ENCODE data around the gene PSAP.

Gene PSAP

DNA sequence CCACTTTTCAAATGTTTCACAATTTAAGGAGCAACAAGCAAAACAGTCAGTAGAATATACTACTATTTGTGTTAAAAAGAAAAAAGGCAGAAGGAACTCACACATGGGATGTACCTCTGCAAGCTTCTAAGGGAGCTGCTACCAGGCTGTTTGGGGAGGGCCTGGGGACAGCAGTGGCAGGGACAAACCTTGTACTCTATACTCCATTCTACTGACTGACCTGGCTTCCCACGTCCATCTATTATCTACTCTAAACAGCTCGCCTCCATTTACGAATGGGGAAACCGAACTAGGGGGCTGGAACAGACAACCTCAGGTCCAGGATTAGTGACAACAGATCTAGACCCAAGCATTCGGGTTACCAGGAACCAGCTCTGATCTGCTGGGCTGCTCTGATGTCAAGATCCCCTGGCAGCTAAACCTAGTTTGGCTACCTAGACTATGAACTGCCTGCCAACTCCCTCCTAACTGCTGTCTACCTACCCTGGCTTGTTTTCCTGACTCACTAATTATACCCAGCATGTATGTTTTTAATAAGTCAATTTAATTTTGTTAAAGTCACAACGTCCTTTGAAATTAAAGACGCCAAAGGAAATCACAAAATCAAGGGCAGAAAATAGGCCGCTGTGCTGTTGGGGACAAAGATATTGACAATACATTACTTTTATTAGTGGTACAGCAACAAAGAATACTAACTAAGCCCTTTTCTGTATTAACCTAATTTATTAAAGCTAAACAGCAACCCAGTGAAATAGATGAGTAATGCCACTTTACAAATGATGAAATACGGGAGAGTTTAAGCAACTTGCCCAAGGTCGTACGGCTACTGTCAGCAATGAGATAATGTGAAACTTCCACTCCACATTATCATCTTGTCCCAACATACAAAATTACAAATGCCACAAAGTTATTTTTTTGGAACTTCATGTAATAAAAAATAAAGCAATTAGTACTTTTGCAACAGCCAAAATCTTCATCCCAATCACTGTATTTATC lies 5.3 kb downstream of the PSAP start:
- Histone ChIP-seq H3K9me3 (ENCODE audit: insufficient read depth, low read length) (no peaks in the 10 kb centered on the region), H3K27me3 (ENCODE audit: low read length) (no peaks in the 10 kb centered on the region), H3K9ac (ENCODE audit: low read length) (no peak overlapping the region), H3K27ac (ENCODE audit: low read depth, low read length) (no peak overlapping the region), H3K4me3 (ENCODE audit: insufficient read depth, low read length, poor library complexity, severe bottlenecking) (no peak overlapping the region), H3K4me2 (ENCODE audit: low read depth, low read length, poor library complexity, severe bottlenecking) (no peak overlapping the region), H2AFZ (ENCODE audit: low read depth, low read length, severe bottlenecking) (no peak overlapping the region), H3K79me2 (ENCODE audit: insufficient read depth, low read length) (peaks cover 30% of the 10 kb centered on the region), H3K9me2 (replicated peaks; ENCODE audit: insufficient read depth, low read length) (no peaks in the 10 kb centered on the region), H4K20me1 (ENCODE audit: low read depth, low read length) (peaks cover 23% of the 10 kb centered on the region), H3F3A (ENCODE audit: insufficient read depth) (no peaks in the 10 kb centered on the region), H3K36me3 (ENCODE audit: low read length) (no peaks in the 10 kb centered on the region)
- no peak for TF ChIP-seq EZH2phosphoT487 (conservative IDR thresholded peaks at IDR 0.05; ENCODE audit: low read length)
- TF ChIP-seq, protein P1, sequence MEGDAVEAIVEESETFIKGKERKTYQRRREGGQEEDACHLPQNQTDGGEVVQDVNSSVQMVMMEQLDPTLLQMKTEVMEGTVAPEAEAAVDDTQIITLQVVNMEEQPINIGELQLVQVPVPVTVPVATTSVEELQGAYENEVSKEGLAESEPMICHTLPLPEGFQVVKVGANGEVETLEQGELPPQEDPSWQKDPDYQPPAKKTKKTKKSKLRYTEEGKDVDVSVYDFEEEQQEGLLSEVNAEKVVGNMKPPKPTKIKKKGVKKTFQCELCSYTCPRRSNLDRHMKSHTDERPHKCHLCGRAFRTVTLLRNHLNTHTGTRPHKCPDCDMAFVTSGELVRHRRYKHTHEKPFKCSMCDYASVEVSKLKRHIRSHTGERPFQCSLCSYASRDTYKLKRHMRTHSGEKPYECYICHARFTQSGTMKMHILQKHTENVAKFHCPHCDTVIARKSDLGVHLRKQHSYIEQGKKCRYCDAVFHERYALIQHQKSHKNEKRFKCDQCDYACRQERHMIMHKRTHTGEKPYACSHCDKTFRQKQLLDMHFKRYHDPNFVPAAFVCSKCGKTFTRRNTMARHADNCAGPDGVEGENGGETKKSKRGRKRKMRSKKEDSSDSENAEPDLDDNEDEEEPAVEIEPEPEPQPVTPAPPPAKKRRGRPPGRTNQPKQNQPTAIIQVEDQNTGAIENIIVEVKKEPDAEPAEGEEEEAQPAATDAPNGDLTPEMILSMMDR (IDR thresholded peaks at IDR 0.05; ENCODE audit: insufficient read depth, low read length, poor library complexity, severe bottlenecking): no peak

DNA sequence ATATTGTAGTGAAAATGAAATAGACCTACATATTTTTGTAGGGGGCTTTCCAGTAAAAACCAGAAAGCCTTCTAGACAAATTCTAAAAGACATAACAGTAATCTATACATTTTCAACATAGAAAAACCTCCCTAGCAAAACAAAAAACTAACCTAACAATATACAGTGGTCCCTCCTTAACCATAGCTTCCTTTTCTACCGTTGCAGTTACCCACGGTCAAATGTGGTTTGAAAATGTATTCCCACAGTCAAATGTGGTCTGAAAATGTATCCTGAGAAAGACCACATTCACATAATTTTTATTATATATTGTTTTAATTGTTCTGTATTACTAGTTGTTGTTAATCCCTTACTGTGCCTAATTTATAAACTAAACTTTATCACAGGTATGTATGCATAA lies 6.4 kb downstream of the PSAP start:
- no peak overlapping the region for H3K9ac ChIP-seq (ENCODE audit: low read length)
- no peak overlapping the region for H3K27ac ChIP-seq (ENCODE audit: low read depth, low read length)
- H2AFZ ChIP-seq (ENCODE audit: low read depth, low read length, severe bottlenecking): no peak overlapping the region
- H3K36me3 ChIP-seq (ENCODE audit: low read length): no peaks in the 10 kb centered on the region
- peaks cover 23% of the 10 kb centered on the region for H4K20me1 ChIP-seq (ENCODE audit: low read depth, low read length)
- H3F3A ChIP-seq (ENCODE audit: insufficient read depth): no peaks in the 10 kb centered on the region
- no peak overlapping the region for H3K4me2 ChIP-seq (ENCODE audit: low read depth, low read length, poor library complexity, severe bottlenecking)
- H3K9me2 ChIP-seq (replicated peaks; ENCODE audit: insufficient read depth, low read length): no peaks in the 10 kb centered on the region
- H3K79me2 ChIP-seq (ENCODE audit: insufficient read depth, low read length): peaks cover 21% of the 10 kb centered on the region
- H3K4me3 ChIP-seq (ENCODE audit: insufficient read depth, low read length, poor library complexity, severe bottlenecking): no peak overlapping the region
- no peak for TF ChIP-seq EZH2phosphoT487 (conservative IDR thresholded peaks at IDR 0.05; ENCODE audit: low read length)
- TF ChIP-seq, protein P1 (IDR thresholded peaks at IDR 0.05; ENCODE audit: insufficient read depth, low read length, poor library complexity, severe bottlenecking): no peak
- H3K9me3 ChIP-seq (ENCODE audit: insufficient read depth, low read length): no peaks in the 10 kb centered on the region
- H3K27me3 ChIP-seq (ENCODE audit: low read length): no peaks in the 10 kb centered on the region

DNA sequence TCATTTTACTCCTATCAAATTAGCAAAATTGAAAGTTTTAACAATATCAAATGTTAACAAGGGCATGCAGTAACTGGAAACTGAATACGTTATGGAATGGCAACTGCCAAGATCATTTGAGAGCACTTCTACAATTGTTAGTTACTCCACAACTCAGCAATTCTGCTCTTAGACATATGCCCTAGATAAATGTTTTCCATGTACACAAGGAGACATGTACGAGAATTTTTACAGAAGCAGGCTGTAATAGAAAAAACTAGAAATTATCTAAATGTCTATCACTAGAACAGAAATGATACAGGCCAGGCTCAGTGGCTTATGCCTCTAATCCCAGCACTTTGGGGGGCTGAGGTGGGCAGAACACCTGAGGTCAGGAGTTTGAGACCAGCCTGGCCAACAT lies 7.0 kb downstream of the PSAP start:
- TF ChIP-seq EZH2phosphoT487 (conservative IDR thresholded peaks at IDR 0.05; ENCODE audit: low read length): no peak
- TF ChIP-seq, protein P1 (IDR thresholded peaks at IDR 0.05; ENCODE audit: insufficient read depth, low read length, poor library complexity, severe bottlenecking): no peak
- Histone ChIP-seq H3K9ac (ENCODE audit: low read length) (no peak overlapping the region), H2AFZ (ENCODE audit: low read depth, low read length, severe bottlenecking) (no peak overlapping the region), H3F3A (ENCODE audit: insufficient read depth) (no peaks in the 10 kb centered on the region), H3K4me3 (ENCODE audit: insufficient read depth, low read length, poor library complexity, severe bottlenecking) (no peak overlapping the region), H3K4me2 (ENCODE audit: low read depth, low read length, poor library complexity, severe bottlenecking) (no peak overlapping the region), H4K20me1 (ENCODE audit: low read depth, low read length) (peaks cover 23% of the 10 kb centered on the region), H3K9me2 (replicated peaks; ENCODE audit: insufficient read depth, low read length) (no peaks in the 10 kb centered on the region), H3K36me3 (ENCODE audit: low read length) (no peaks in the 10 kb centered on the region), H3K27ac (ENCODE audit: low read depth, low read length) (no peak overlapping the region), H3K9me3 (ENCODE audit: insufficient read depth, low read length) (no peaks in the 10 kb centered on the region), H3K79me2 (ENCODE audit: insufficient read depth, low read length) (peaks cover 15% of the 10 kb centered on the region), H3K27me3 (ENCODE audit: low read length) (no peaks in the 10 kb centered on the region)

Data from SU-DHL-6 (cell line).